Measurements from ENCODE around the gene EVX2. TPM values are rescaled to one million over a fixed set of nuclear protein-coding genes. Genes with fewer than 3 reads are reported as not detected.

The EVX2 gene
- total RNA-seq, 1 donor from 2014 or later = 0.10 TPM

DNA sequence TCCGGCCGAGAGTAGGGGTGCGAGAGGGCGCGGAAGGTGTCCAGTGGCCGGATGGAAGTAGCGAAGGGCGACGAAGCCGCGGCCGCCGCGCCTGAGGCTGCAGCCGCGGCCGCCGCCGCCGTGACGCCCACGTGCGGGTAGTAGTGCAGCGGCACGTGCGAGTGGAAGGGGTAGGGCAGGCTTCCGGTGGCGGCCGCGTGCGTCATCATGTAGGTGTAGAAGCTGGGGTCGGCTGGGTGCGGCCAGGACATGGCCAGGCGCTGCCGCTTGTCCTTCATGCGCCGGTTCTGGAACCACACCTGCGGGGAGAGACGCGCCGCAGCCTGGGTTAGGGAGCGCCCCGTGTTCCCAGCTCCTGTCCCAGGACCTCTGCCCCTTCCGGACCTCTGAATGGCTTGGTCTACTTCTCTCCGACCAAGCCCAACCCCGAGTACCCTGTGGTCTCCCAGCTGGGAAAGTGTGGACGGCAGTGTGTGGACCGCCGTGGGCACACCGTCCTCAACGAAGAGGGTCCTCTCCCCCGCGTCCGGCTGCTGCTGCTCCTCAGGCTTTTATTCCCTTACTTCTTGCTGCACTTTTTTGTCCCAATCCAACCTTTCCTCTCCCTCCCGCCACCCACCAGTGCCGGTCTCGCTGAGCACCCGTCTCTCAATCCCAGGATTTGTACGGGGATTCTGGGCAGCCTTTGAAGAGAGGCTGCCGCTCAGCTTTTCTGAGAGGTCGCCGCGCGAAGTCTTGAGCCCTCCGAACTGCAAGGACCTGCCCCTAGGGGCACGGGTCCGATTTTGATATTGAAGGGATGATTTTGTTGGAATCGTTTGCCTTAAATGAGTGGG is 3.0 kb downstream of the EVX2 start:
- Mint-ChIP-seq H3K9me3 (no peaks in the 10 kb centered on the region), H3K27me3 (peaks cover 94% of the 10 kb centered on the region), H3K4me3 (peak overlapping the region; percentile 67), H3K4me1 (ENCODE audit: unreplicated experiment) (peaks cover 32% of the 10 kb centered on the region), H3K27ac (peak overlapping the region; percentile 36), H3K36me3 (no peaks in the 10 kb centered on the region)
- no peak for DNase-seq (ENCODE audit: extremely low spot score, unreplicated experiment)
- TF ChIP-seq CTCF (conservative IDR thresholded peaks at IDR 0.05) = no peak

- peak overlapping the region; percentile 86 for H3K4me3 Mint-ChIP-seq
- no peaks in the 10 kb centered on the region for H3K9me3 Mint-ChIP-seq
- peaks cover 94% of the 10 kb centered on the region for H3K27me3 Mint-ChIP-seq
- no peaks in the 10 kb centered on the region for H3K36me3 Mint-ChIP-seq
- TF ChIP-seq CTCF (conservative IDR thresholded peaks at IDR 0.05) = peak; percentile 95
- H3K4me1 Mint-ChIP-seq (ENCODE audit: unreplicated experiment) = peaks cover 32% of the 10 kb centered on the region
- H3K27ac Mint-ChIP-seq = peak overlapping the region; percentile 62
- DNase-seq (ENCODE audit: extremely low spot score, unreplicated experiment) = no peak
These were observed 3.8 kb downstream of the EVX2 start for GRCh38 chr2:176079831-176080539.

DNA sequence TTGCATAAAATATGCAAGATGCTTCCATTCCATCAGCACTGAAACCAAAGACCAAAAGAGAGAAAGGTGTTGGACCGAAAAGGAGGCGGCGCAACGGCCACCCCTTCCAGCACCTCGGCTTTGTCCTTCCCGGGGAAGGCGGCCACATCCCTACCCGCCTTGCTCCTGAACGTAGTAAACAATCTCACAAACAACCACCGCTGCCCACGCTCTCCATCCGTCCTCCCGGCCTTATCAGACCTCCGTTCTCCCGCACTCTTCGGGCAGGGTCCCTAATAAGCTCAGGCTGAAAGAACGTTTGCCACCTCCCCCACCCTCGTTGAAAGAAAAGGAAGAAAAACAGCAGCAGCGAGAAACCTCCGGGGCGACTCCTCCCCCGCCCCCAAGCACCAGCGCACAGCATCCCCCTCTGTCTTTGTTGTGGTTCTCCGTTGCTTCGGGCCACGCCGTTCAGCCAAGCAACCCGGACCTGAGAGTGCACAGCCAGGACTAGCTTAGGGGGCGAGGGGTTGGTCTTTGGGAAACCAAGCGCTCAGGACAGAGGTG is 4.4 kb downstream of the EVX2 start:
- TF ChIP-seq CTCF (conservative IDR thresholded peaks at IDR 0.05) = no peak
- H3K9me3 Mint-ChIP-seq = no peaks in the 10 kb centered on the region
- DNase-seq (ENCODE audit: extremely low spot score, unreplicated experiment) = no peak
- peak overlapping the region; percentile 86 for H3K4me3 Mint-ChIP-seq
- peak overlapping the region; percentile 62 for H3K27ac Mint-ChIP-seq
- no peaks in the 10 kb centered on the region for H3K36me3 Mint-ChIP-seq
- peaks cover 94% of the 10 kb centered on the region for H3K27me3 Mint-ChIP-seq
- peaks cover 26% of the 10 kb centered on the region for H3K4me1 Mint-ChIP-seq (ENCODE audit: unreplicated experiment)

DNA sequence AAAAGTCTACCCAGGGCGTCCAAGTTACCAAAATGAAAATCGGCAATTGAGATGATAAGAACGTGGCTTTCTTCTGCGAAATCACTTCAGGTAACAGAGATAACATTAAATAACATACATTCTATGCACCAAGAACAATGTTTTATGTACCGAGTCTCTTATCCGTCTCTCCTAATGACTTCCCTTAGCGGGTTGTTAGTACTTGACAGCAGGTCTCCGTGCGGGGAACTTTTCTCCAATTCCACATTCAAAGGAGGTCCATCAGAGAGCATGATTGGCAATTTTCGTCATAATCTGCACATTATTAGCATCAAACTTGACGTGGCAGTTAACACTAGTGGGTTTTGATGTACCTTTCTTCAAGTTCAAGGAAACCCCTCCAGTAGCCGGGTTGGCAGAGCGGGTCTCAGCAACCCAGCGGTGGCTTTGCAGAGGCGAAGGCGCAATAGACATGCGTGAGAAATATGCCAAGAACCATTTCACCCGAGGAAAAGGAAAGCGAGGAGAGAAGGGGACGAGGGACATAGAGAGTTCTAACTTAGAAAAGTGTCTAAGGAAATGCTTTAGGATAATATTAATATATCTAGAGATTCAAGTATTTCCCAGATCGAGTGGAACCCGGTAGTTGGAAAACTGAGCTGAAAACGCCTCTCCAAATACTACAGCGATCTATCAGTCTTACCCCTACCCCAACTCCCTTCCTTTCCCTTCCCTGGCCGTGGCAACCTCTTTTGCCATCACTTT is 5.0 kb downstream of the EVX2 start:
- DNase-seq (ENCODE audit: extremely low spot score, unreplicated experiment) = no peak
- peaks cover 94% of the 10 kb centered on the region for H3K27me3 Mint-ChIP-seq
- H3K27ac Mint-ChIP-seq = peak overlapping the region; percentile 62
- peak overlapping the region; percentile 86 for H3K4me3 Mint-ChIP-seq
- H3K9me3 Mint-ChIP-seq = no peaks in the 10 kb centered on the region
- H3K36me3 Mint-ChIP-seq = no peaks in the 10 kb centered on the region
- no peak for TF ChIP-seq CTCF (conservative IDR thresholded peaks at IDR 0.05)
- H3K4me1 Mint-ChIP-seq (ENCODE audit: unreplicated experiment) = peaks cover 21% of the 10 kb centered on the region

- H3K9me3 Mint-ChIP-seq = no peaks in the 10 kb centered on the region
- no peak overlapping the region for H3K4me3 Mint-ChIP-seq
- no peaks in the 10 kb centered on the region for H3K36me3 Mint-ChIP-seq
- H3K4me1 Mint-ChIP-seq (ENCODE audit: unreplicated experiment) = peaks cover 11% of the 10 kb centered on the region
- no peak overlapping the region for H3K27ac Mint-ChIP-seq
- H3K27me3 Mint-ChIP-seq = peaks cover 94% of the 10 kb centered on the region
- no peak for TF ChIP-seq CTCF (conservative IDR thresholded peaks at IDR 0.05)
- DNase-seq (ENCODE audit: extremely low spot score, unreplicated experiment) = no peak
These were observed 7.0 kb downstream of the EVX2 start for GRCh38 chr2:176076796-176077195.
